Activated naive CD8-positive, alpha-beta T cell treated with anti-CD3 and anti-CD28 coated beads, Interleukin-2, amount 50 U/mL, for 16 hours (primary cell): ENCODE measurements around the gene DLL1.

Experiments
- DNase-seq: peaks from one replicate; pipeline ENCODE4 v3.0.0-alpha.2; 2020; ENCODE audit warnings: low read depth, low spot score

The DLL1 gene

GRCh38 chr6:170251776-170252571 lies 38.9 kb downstream of the DLL1 start:
- DNase-seq, result no peak

- no peak for DNase-seq
Observed at GRCh38 chr6:170250981-170251775, 39.7 kb downstream of the DLL1 start.

- DNase-seq, result no peak
Observed at GRCh38 chr6:170250455-170250854, 40.4 kb downstream of the DLL1 start.

- no peak for DNase-seq
Observed at GRCh38 chr6:170249817-170250216, 41.1 kb downstream of the DLL1 start.

- no peak for DNase-seq
Observed at GRCh38 chr6:170248861-170249600, 41.8 kb downstream of the DLL1 start.

- DNase-seq, result no peak
Observed at GRCh38 chr6:170248111-170248805, 42.6 kb downstream of the DLL1 start.

DNA sequence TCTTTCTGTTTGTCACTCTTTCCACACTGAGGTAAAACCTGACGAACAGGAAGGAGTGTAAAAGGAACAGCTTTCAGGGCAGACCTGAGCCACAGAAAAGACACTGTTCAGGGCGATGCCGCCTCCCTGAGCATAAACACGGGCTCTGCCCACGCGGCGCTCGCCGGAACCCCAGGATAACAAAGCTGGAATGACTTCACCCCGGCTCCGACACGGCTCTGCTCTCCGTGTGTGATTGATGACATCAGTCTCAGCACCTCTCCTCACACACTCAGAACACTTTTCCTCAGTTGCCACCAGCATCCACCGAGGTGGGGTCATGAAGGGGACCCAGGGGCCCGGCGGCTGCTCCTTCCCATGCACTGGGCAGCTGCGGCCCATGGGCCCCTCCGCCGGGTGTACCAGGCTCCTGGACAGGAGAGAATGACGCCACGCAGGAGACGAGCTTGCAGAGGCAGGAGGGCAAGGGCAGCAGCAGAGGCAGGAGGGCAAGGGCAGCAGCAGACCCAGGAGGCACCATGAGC lies 43.6 kb downstream of the DLL1 start:
- no peak for DNase-seq

- DNase-seq, result no peak
Observed at GRCh38 chr6:170245475-170245992, 45.3 kb downstream of the DLL1 start.

DNA sequence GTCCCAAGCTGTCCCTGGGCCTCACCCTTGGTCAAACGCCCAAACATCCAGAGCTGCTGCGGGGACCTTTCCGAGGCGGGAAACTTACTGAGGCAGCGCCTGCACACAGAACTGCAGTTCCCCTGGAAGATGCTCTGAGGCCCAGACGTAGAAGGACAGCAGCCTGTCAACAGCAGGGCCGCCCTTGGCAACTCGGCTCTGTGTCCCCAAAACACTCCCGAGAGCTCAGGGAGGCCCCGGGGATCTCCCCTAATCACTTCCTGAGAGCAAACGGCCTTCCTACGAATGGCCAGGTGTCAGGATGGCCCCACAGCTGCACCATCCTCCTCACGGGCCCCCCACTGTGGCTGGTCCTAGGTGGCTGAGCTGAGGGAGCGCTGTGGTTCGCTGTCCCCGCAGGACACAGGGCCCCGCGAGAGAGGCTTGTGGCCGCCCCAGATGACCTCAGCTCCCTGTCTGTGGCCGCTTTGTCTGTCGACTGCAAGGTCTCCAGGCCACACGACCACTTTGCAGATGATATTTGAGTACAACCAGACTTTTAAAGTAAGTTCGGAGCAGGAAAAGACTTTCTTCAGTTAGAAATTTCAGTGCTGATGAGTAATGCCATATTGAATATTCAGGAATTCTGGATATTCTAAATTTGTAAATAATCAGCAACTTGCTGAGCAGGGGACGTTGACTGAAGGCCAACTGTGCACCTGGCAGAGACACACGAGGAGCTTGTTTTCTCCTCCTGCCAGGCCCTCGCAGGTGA lies 46.0 kb downstream of the DLL1 start:
- no peak for DNase-seq

DNA sequence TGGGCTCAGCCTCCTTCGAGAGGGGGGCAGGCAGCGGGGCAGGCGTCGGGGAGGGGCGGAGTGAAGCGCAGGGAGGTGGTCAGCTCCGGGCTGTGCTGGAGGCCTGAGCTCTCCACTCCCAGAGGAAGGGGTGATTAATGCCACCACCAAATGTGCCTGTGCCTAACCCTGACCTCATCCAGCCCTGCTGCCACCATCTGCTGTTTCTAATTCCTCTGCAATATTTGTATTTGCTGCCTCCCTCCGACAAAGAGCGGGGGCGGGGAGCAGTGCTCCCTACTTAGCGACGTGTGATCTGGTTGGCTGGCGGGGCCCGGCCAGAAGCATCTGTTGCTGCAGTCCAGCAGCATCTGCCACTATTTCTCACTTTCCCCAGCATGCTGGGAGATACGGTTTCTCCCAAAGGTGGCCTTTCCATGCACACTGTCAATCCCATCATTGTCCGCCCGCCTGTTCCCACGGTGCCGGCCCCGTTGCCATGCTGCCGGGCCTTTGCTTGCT lies 47.0 kb downstream of the DLL1 start:
- DNase-seq, result no peak

DNA sequence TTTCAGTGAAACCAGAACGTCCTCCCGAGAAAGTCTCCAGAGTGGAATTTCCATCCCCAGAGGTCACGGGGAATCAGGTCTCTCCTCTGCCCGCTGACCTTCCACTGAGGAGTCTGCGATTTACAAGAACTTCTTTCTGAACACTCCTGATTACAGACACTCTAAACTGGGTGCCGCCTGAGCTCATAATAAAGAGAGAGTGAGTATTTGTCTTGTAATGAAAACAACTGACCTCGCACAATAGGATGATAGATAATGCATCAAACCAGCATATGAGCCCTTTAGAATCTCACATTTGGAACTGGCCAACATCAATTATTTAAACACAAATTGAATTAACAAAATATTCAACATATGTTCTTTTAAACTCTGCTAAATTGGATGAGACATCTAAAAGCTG lies 47.5 kb downstream of the DLL1 start:
- DNase-seq, result no peak

DNA sequence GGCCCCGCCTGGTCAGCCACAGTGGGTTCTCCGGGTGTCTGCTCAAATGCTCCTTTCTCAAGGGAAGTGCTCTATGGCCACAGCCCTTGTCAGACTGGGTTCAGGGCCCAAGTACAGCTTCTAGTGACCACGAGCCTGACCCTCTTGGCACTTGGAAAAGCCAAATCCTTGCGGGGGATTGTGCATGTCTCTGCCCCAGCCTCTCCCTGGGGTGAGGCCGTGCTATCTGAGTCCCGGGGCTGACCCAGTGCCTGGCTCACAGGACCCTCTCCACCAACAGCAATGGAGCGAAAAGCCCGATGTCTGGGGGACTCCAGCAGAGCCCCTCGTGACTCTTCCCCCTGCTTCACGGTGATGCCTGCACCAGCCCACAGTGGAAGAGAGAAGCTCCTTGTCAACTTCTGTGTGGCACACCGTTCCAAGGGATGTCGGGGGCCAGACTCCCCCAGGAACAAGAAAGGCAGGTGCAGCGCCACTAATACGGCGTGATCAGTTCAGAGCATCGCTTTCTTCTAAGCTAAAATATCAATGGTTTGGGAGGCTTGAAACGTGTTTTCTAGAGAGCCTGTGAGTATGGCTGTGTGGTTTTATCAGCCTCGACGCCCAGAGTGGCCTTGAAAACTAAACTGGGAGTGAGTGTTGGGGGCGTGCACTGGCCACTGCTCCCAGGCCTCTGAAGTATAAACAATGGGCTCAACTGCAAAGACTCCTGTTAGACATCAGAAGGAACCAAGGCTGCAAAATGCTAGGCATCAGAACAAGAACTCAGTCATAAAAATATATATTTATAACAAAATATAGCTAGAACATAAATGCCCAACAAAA lies 51.9 kb downstream of the DLL1 start:
- DNase-seq, result no peak

DNA sequence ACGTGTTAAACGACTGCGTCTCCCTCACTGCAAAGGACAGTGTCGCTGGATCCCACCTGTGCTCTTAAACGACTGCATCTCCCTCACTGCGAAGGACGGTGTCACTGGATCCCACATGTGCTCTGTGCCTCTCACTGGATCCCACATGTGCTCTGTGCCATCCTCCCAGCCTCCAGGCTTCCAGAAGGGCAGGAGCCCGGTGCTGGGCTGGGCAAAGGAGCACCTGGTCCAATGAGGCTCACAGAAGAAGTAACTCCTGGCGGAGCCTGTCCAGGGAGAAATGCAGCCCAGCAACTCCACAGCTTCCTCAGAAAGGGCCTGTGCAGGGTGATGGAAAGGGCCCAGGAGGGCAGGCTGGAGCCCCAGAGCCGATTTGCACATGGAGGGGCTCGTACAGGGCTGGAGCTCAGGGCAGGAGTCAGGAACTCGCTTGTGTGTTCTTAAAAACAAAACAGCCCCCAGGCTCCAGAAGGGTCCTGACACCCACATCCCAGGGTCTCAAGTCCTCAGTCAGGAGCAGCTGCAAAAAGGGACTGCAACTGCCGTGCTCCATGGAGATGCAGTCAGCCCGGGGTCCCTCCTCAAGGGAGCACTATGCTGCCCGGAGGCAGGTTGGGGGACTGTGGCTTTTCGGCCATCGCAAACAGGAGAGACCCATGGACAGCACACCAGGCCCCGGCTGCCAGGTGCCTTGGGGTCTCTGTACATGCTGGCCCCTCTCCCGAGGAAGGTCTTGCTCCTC lies 52.7 kb downstream of the DLL1 start:
- DNase-seq, result no peak

DNA sequence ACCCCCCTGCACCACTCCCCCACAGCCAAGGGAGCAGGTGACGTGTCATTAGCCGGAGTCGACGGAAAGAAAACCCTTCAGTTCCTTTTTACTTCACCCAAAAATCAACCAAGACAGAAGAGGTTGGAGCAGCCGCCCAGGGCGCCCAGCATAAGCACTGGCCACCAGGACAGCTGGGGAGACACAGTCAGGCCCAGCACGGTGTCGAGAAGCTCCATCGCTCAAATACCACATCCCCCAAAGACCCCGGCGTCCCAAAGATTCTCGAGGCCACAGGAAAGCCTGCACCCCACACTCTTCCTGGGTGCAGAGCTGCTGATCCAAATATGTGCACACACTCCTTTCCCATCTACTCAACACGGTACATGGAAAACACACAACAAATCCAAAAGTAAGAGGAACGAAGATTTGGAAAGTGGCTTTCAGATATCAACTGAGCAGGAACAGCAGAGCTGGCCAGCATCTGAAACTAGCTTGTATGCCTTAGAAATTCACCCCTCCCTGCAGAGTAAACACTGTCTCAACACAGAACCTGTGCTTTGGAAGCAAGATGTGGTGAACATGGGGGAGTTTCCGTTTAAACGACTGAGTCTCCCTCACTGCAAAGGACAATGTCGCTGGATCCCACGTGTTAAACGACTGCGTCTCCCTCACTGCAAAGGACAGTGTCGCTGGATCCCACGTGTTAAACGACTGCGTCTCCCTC lies 54.6 kb downstream of the DLL1 start:
- DNase-seq, result no peak

- no peak for DNase-seq
Observed at GRCh38 chr6:170235391-170236125, 55.3 kb downstream of the DLL1 start.

DNA sequence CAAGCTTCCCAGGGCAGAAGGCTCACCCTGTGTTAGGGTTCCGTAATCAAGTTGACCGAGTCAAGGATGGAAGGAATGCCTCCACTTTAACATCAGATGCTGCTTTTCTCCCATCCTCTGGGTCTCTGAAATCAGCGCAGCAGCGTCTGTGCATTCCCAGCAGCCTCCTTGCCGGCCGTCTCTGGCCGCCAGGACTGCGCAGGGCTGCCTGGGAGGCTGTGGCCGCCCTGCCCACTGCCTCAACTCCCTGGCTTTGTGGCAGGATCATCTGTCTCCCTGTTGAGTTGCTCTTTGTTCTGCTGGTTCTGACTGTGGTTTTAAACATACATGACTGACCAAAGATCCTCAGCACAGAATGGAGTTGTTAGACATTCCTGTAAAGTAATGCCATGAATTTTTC lies 56.5 kb downstream of the DLL1 start:
- DNase-seq, result no peak
